Small intestine (tissue), 16 donors: ENCODE data around the gene GPR171. TPM values are rescaled to one million over a fixed set of nuclear protein-coding genes. Genes with fewer than 3 reads are reported as not detected.
"Not testable (repeated sequence)": the region's sequence is repeated elsewhere in the genome, so short reads cannot be mapped to it uniquely, and the experiment has no call there.

Source experiments
- DNase-seq, 2 donors: peaks; one replicate each; pipeline versions ENCODE4 v3.0.0 to v3.0.0-alpha.2; 2013
- FAIRE-seq: peaks from 2 replicates; lab custom pipeline; 2012; peaks lifted over from hg19 to GRCh38; lab: Jason Lieb, UNC
- H3K27ac ChIP-seq, 3 donors: one replicate each; pipeline ENCODE4 v1.5.1; 2013; ENCODE audit warnings: low read length in 2 of 3, mild to moderate bottlenecking in 2 of 3, control low read depth in 1 of 3, inconsistent platforms in 1 of 3, low read depth in 1 of 3, moderate library complexity in 1 of 3
- H3K27me3 ChIP-seq, 3 donors: one replicate each; pipeline ENCODE4 v1.6.1; 2013; ENCODE audit warnings: low read length in 3 of 3, inconsistent platforms in 1 of 3; ENCODE audit not compliant: control insufficient read depth in 3 of 3, insufficient read depth in 3 of 3
- H3K36me3 ChIP-seq, 3 donors: one replicate each; pipeline ENCODE4 v1.6.1; 2013; ENCODE audit warnings: low read length in 3 of 3, inconsistent platforms in 1 of 3, low read depth in 1 of 3, mild to moderate bottlenecking in 1 of 3, moderate library complexity in 1 of 3; ENCODE audit not compliant: control insufficient read depth in 3 of 3, insufficient read depth in 2 of 3
- H3K4me1 ChIP-seq, 3 donors: one replicate each; pipeline ENCODE4 v1.6.1; 2013; ENCODE audit warnings: low read length in 2 of 3, inconsistent platforms in 1 of 3, low read depth in 1 of 3, mild to moderate bottlenecking in 1 of 3, moderate library complexity in 1 of 3; ENCODE audit not compliant: control insufficient read depth in 3 of 3, insufficient read depth in 2 of 3
- H3K4me3 ChIP-seq, 3 donors: one replicate each; pipeline ENCODE4 v1.5.1; 2013; ENCODE audit warnings: low read length in 3 of 3, control low read depth in 1 of 3, inconsistent platforms in 1 of 3, low read depth in 1 of 3, mild to moderate bottlenecking in 1 of 3, moderate library complexity in 1 of 3
- H3K9me3 ChIP-seq, 2 donors: one replicate each; pipeline ENCODE4 v1.6.1; 2013; ENCODE audit warnings: low read depth in 1 of 2, low read length in 1 of 2; ENCODE audit not compliant: control insufficient read depth in 2 of 2, insufficient read depth in 1 of 2
- WGBS, 3 donors: extraction: QIAGEN DNeasy Blood & Tissue Kit; methylation state at CpG; one replicate each; pipeline ENCODE4 v1.1.7; 2013; 5-methylcytosine and 5-hydroxymethylcytosine counted together
- long read RNA-seq, 10 donors: transcript quantifications; one replicate each; lab custom pipeline, GENCODE V29; 2026
- polyA plus RNA-seq, 4 donors: library from polyadenylated mRNA; stranded (reverse) in 3 of 4; unstranded in 1 of 4; fragments of 200-250 nt in 3 of 4; fragments of 120-200 nt in 1 of 4; gene quantifications; one replicate each; pipeline versions ENCODE4 v1.2.1 to v1.2.3, GENCODE V29; 2013
- donor health status: healthy with polysubstance abuse.
- donor health status: control.
- donor health status: control.
- donor health status: Bipolar disorder and iron deficiency.
- donor health status: healthy.

Gene GPR171, protein sequence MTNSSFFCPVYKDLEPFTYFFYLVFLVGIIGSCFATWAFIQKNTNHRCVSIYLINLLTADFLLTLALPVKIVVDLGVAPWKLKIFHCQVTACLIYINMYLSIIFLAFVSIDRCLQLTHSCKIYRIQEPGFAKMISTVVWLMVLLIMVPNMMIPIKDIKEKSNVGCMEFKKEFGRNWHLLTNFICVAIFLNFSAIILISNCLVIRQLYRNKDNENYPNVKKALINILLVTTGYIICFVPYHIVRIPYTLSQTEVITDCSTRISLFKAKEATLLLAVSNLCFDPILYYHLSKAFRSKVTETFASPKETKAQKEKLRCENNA
- 1 to 10 TPM; 1.6 to 3.5 (median 2.2) TPM for polyA plus RNA-seq
- long read RNA-seq, donor 1: 0 reads
- long read RNA-seq, donor 2: 0 reads
- long read RNA-seq, donor 3, partial matches to known transcripts: 0 of 1 reads
- long read RNA-seq, donor 3, other reads (novel, unspliced or antisense): 0 of 1 reads
- long read RNA-seq, donor 4: 0 reads
- long read RNA-seq, donor 5: 0 reads
- long read RNA-seq, donor 6: 0 reads
- long read RNA-seq, donor 7: 0 reads
- long read RNA-seq, donor 8: 0 reads
- long read RNA-seq, donor 9: 0 reads
- long read RNA-seq, donor 10, partial matches to known transcripts: 0 of 2 reads
- long read RNA-seq, donor 10, other reads (novel, unspliced or antisense): 0 of 2 reads

- Histone ChIP-seq H3K4me1 (peaks cover 0 to 3% (median 0%) of the 10 kb centered on the region in 3 donors), H3K27me3 (no peaks in the 10 kb centered on the region), H3K9me3 (no peaks in the 10 kb centered on the region), H3K36me3 (peaks cover 0 to 2% (median 0%) of the 10 kb centered on the region in 3 donors), H3K27ac (peak within 1 kb of the TSS in 2 of 3 donors; percentile 41 to 83), H3K4me3 (peak within 1 kb of the TSS in 2 of 3 donors; percentile 23 to 31)
- 68 to 84% (median 73%) methylated on average over 3 of the region's 3 CpGs for WGBS, 3 donors
- FAIRE-seq: peak; percentile 26
- peak in 1 of 2 donors; percentile 58 for DNase-seq
Observed at GRCh38 chr3:151203051-151203420, at the start of gene GPR171. Gene GPR171, minus strand, starts transcription at chr3:151203216. Its CDS starts 3,830 bp downstream, at chr3:151199386.

DNA sequence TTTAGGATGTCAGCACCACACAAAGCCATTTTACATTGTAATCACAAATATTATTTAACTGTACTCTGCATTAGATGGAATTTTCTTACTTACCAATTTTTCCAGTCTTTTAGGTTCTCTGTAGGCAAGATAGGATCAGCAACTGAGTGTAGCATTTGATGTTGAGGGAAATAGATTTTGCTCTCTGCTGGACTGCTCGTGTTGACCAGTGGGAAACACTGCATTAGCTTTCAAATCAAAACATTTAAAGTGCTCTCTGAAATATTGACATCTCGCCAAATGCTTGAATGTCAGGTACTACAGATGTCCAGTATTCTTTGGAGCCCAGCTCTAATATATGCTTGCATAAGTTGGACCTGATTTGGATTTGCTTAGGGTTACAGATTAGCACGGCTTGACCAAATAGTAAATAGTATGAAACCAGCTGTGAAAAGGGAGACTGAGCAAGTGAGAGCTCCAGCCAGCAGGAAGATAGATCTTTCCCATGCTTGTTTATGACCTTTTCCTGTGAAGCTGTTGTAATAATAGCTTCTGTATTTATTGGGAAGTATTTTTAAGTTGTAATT, 45.8 kb upstream of the GPR171 start:
- FAIRE-seq: no peak
- H3K36me3 ChIP-seq: no peaks in the 10 kb centered on the region
- no peak overlapping the region for H3K4me3 ChIP-seq
- no peaks in the 10 kb centered on the region for H3K4me1 ChIP-seq
- H3K9me3 ChIP-seq: no peaks in the 10 kb centered on the region
- WGBS, 3 donors: 45 to 62% (median 57%) methylated on average over 3 of the region's 3 CpGs
- no peak overlapping the region for H3K27ac ChIP-seq
- no peak for DNase-seq
- no peaks in the 10 kb centered on the region for H3K27me3 ChIP-seq

DNA sequence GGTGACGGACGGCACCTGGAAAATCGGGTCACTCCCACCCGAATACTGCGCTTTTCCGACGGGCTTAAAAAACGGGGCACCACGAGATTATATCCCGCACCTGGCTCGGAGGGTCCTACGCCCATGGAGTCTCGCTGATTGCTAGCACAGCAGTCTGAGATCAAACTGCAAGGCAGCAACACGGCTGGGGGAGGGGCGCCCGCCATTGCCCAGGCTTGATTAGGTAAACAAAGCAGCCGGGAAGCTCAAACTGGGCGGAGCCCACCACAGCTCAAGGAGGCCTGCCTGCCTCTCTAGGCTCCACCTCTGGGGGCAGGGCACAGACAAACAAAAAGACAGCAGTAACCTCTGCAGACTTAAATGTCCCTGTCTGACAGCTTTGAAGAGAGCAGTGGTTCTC, 39.0 kb upstream of the GPR171 start:
- H3K9me3 ChIP-seq, H3K4me1 ChIP-seq, DNase-seq, H3K36me3 ChIP-seq, H3K4me3 ChIP-seq, H3K27ac ChIP-seq, H3K27me3 ChIP-seq, FAIRE-seq: not testable (repeated sequence)
- WGBS, 3 donors: 77 to 86% (median 77%) methylated on average over 7 to 18 of the region's 18 CpGs

- peak; percentile 15 for FAIRE-seq
- Histone ChIP-seq H3K27ac (no peak overlapping the region), H3K36me3 (no peaks in the 10 kb centered on the region), H3K4me1 (no peaks in the 10 kb centered on the region), H3K27me3 (no peaks in the 10 kb centered on the region), H3K4me3 (no peak overlapping the region), H3K9me3 (no peaks in the 10 kb centered on the region)
- WGBS, 3 donors: 88 to 95% (median 90%) methylated on average over 7 of the region's 7 CpGs
- DNase-seq: no peak
Observed at GRCh38 chr3:151236736-151237135, 33.7 kb upstream of the GPR171 start.

DNA sequence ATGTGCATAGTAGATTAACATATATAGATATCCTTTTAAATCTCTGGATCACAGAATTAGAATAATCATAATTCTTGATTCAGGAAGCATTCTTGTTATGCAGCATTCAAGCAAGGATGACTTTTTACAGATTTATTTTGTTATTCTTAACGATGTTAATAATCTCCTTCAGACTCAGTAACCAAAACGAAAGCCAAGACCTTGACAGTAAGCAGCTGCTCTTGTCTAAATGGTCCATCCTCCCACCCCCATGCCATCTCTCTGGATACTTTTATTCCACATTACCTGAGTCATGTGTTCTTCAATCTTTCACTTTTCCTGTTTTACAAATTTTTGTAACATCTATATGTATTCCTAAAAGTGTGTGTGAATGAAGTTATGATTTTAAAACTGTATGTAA, 33.3 kb upstream of the GPR171 start:
- 58 to 84% (median 74%) methylated on average over 2 of the region's 2 CpGs for WGBS, 3 donors
- Histone ChIP-seq H3K4me3 (no peak overlapping the region), H3K9me3 (no peaks in the 10 kb centered on the region), H3K36me3 (no peaks in the 10 kb centered on the region), H3K27ac (no peak overlapping the region), H3K4me1 (no peaks in the 10 kb centered on the region), H3K27me3 (no peaks in the 10 kb centered on the region)
- no peak for FAIRE-seq
- DNase-seq: no peak

DNA sequence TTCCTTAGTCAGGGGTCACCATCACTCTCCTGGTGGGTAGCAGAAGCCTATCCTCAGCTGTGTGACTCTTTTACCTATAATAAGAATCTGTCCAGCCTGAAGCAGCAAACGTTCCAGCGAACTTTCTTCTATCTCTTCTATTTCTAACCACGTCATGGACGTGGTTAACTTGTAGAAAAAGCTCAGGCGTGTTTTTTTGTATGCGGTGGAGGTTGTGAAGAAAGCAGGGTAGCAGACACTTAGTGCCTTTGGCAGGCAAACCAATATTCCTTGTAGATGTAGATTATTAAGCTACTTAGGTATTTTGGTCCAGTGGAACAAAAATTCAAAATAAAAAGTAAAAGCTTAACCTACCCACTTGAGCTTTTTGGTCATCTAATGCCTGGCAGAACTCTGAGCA, 31.8 kb upstream of the GPR171 start:
- Histone ChIP-seq H3K4me1 (no peaks in the 10 kb centered on the region), H3K36me3 (no peaks in the 10 kb centered on the region), H3K27ac (no peak overlapping the region), H3K4me3 (no peak overlapping the region), H3K9me3 (no peaks in the 10 kb centered on the region), H3K27me3 (no peaks in the 10 kb centered on the region)
- no peak for DNase-seq
- WGBS, 3 donors: 79 to 86% (median 85%) methylated on average over 6 of the region's 6 CpGs
- no peak for FAIRE-seq

- Histone ChIP-seq H3K27ac (no peak overlapping the region), H3K4me1 (peaks cover 0 to 4% (median 0%) of the 10 kb centered on the region in 3 donors), H3K36me3 (no peaks in the 10 kb centered on the region), H3K9me3 (no peaks in the 10 kb centered on the region), H3K4me3 (no peak overlapping the region), H3K27me3 (no peaks in the 10 kb centered on the region)
- no peak for FAIRE-seq
- DNase-seq: no peak
- WGBS, 3 donors: 83 to 94% (median 90%) methylated on average over 4 of the region's 4 CpGs
Observed at GRCh38 chr3:151232991-151233390, 30.0 kb upstream of the GPR171 start.

GRCh38 chr3:151232403-151232802, 29.4 kb upstream of the GPR171 start:
- not testable (repeated sequence) for H3K27me3 ChIP-seq, DNase-seq, H3K9me3 ChIP-seq, H3K4me1 ChIP-seq, FAIRE-seq, H3K4me3 ChIP-seq, H3K27ac ChIP-seq, H3K36me3 ChIP-seq
